Mucosa of rectum (tissue), 2 donors: ENCODE results near the gene URAD.

ENCODE experiments used
- H3K27ac ChIP-seq, 2 donors: one replicate each; pipeline ENCODE4 v1.7.0; 2013; ENCODE audit warnings: inconsistent platforms in 2 of 2, low read depth in 2 of 2, low read length in 2 of 2
- H3K27me3 ChIP-seq, 2 donors: one replicate each; pipeline ENCODE4 v1.7.0; 2013; ENCODE audit warnings: low read length in 2 of 2; ENCODE audit not compliant: control insufficient read depth in 2 of 2, insufficient read depth in 2 of 2
- H3K36me3 ChIP-seq, 2 donors: one replicate each; pipeline ENCODE4 v1.7.0; 2013; ENCODE audit warnings: low read length in 2 of 2; ENCODE audit not compliant: control insufficient read depth in 2 of 2, insufficient read depth in 2 of 2
- H3K4me1 ChIP-seq, 2 donors: one replicate each; pipeline ENCODE4 v1.7.0; 2013; ENCODE audit warnings: low read length in 2 of 2, mild to moderate bottlenecking in 1 of 2; ENCODE audit not compliant: control insufficient read depth in 2 of 2, insufficient read depth in 2 of 2
- H3K4me3 ChIP-seq, 2 donors: one replicate each; pipeline ENCODE4 v1.7.0; 2013; ENCODE audit warnings: low read length in 2 of 2
- H3K9ac ChIP-seq, 2 donors: one replicate each; pipeline ENCODE4 v1.7.0; 2013; ENCODE audit warnings: low read length in 2 of 2, low read depth in 1 of 2, mild to moderate bottlenecking in 1 of 2
- H3K9me3 ChIP-seq, 2 donors: one replicate each; pipeline ENCODE4 v1.7.0; 2013; ENCODE audit warnings: low read length in 2 of 2; ENCODE audit not compliant: control insufficient read depth in 2 of 2
- donor health status: healthy.
- donor health status: Normal muscosa, but diverticular disease.

Gene URAD

DNA sequence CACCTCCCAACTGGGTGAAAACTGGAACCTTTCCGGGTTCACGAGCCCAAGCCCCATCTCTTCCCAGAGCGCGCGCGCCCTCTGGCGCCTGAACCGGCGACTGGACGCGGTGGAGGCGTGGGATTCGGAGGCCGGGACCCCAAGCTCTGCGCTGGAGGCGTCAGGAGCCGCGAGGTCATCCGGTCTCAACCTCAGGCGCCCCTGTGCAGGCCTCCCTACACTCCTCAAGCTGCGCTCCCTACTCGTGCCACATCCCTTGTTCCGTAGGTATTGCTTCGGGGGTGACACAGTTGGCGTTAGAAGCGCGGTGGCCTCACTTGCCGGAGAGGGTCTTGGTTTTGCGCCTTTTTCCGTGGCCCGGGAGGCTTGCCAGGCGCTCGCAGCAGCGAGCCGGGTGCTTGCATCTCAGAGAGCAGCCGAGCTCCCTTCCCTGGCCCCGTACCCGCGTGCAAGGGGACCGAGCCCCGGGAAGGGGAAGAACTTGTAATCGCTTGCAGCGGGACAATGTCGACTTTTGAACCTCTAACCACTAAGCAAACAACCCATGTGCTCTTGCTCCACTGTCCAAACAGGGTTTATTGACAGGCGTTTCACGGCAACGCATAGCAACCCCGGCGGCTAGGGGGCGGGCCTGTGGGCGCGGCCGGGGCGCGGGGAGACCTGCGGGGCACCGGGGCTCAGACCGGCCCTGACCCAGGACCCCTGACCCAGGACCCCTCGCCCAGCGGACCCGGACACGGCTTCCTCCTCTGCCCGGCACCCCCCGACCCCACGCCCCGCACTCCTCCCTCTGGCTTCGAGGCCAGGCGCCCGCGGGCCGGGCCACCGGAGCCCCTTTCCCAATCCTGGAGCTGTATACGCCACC, 27.9 kb downstream of the URAD start:
- peaks cover 8 to 21% of the 10 kb centered on the region in 2 donors for H3K27me3 ChIP-seq
- H3K9ac ChIP-seq, result peak overlapping the region; percentile 56 to 69
- peaks cover 27 to 63% of the 10 kb centered on the region in 2 donors for H3K4me1 ChIP-seq
- H3K9me3 ChIP-seq, result no peaks in the 10 kb centered on the region
- peak overlapping the region; percentile 85 to 100 for H3K27ac ChIP-seq
- peak overlapping the region; percentile 66 to 70 for H3K4me3 ChIP-seq
- H3K36me3 ChIP-seq, result peaks cover 0 to 10% of the 10 kb centered on the region in 2 donors

DNA sequence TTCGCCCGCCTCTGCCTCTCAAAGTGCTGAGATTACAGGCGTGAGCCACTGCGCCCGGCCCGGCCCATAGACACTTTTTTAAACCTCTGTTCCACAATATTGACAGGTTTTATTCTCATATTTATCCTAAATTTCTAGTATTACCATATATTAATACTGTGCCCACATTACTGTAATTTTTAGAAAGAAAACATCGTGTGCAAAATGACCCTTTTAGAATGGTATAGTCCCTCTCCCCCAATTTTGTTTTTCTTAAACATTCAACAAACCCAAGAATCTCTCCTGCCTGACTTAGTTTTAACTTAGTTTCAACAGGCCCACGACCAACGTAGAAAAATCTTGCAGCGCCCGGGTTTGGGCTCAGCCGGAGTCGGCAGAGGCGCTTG, 28.5 kb downstream of the URAD start:
- H3K9ac ChIP-seq, result peak overlapping the region; percentile 41 to 69
- H3K4me1 ChIP-seq, result peaks cover 27 to 63% of the 10 kb centered on the region in 2 donors

DNA sequence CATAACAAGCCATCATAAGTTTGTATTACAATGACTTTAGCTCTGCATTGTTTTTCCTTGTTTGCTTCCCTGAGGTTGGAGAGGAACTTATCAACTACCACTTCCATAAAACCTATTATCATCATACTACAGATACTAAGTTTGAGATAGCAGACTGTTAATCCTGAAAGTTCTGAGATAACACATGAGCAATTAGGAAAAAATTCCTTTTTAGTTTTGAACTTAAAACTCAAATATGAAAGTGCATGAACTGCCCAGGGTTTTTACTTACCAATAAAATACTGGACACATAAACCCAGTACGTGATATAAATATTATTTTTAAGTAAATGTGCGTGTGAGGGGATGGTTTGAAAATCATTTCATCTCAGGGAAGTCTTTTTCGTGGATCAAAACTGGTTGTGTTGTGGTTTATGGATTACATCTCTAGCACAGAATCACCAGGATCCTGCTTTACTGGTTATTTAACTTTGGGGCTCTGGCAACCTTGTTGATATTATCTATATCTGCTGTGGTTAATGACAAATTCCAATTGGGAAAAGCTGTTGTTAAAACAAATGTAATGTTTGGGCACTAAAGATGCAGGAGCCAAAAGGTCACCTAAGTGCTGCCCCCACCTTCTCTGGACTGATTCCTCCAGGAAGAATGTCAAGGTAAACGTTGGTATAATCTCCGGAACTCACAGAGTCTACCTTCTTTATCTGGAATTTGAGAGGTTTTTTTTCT, 31.8 kb downstream of the URAD start:
- H3K27me3 ChIP-seq, result peaks cover 15 to 27% of the 10 kb centered on the region in 2 donors

More for the DNA sequence above, 28.5 kb downstream of the URAD start:
- Histone ChIP-seq H3K36me3 (peaks cover 0 to 10% of the 10 kb centered on the region in 2 donors), H3K4me3 (peak overlapping the region; percentile 66 to 70), H3K27ac (peak overlapping the region; percentile 85 to 100), H3K27me3 (peaks cover 8 to 22% of the 10 kb centered on the region in 2 donors), H3K9me3 (no peaks in the 10 kb centered on the region)

DNA sequence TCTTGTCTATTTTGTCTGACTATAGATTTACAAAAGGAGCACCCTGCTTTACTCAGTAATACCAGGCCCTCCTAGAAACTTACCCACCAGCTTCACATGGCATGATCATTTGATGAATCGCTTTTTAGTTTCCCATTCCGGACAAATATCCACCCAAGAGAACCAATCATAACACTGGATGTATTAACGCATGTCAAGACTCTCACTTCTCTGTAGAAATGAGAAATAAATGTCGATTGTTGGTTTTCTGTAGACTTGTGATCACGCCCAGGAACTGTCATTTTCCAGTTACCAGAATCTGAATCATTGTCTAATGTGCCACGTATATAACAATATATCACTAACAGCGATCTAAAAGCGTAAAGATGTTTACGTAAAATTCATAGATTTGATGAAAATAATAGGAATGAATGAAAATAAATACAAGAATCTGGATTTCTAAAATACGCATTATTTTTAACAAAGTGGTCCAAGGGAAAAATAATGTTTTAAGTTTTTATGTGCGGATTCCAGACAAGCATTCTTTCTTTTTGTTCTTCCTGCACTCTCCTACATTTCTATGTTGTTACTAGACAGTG, 33.4 kb downstream of the URAD start:
- peak overlapping the region in 1 of 2 donors; percentile 94 for H3K9ac ChIP-seq
- no peaks in the 10 kb centered on the region for H3K9me3 ChIP-seq
- H3K4me3 ChIP-seq, result peak overlapping the region; percentile 68 to 75
- H3K27me3 ChIP-seq, result peaks cover 15 to 22% of the 10 kb centered on the region in 2 donors
- H3K36me3 ChIP-seq, result no peaks in the 10 kb centered on the region
- H3K4me1 ChIP-seq, result peaks cover 10 to 34% of the 10 kb centered on the region in 2 donors
- H3K27ac ChIP-seq, result peak overlapping the region; percentile 95 to 98

More for the DNA sequence above, 31.8 kb downstream of the URAD start:
- Histone ChIP-seq H3K27ac (peak overlapping the region; percentile 16 to 74), H3K36me3 (no peaks in the 10 kb centered on the region), H3K9me3 (no peaks in the 10 kb centered on the region), H3K4me1 (peaks cover 19 to 43% of the 10 kb centered on the region in 2 donors), H3K4me3 (no peak overlapping the region), H3K9ac (peak overlapping the region in 1 of 2 donors; percentile 33)

GRCh38 chr13:27954406-27954851, 34.1 kb downstream of the URAD start:
- Histone ChIP-seq H3K9me3 (no peaks in the 10 kb centered on the region), H3K27ac (peak overlapping the region; percentile 95 to 98), H3K4me1 (peaks cover 7 to 29% of the 10 kb centered on the region in 2 donors), H3K4me3 (peak overlapping the region; percentile 68 to 75), H3K27me3 (peaks cover 15 to 22% of the 10 kb centered on the region in 2 donors), H3K36me3 (no peaks in the 10 kb centered on the region), H3K9ac (peak overlapping the region; percentile 83 to 94)

GRCh38 chr13:27953676-27954405, 34.7 kb downstream of the URAD start:
- peak overlapping the region; percentile 83 to 94 for H3K9ac ChIP-seq
- peaks cover 15 to 20% of the 10 kb centered on the region in 2 donors for H3K27me3 ChIP-seq
- no peaks in the 10 kb centered on the region for H3K9me3 ChIP-seq
- H3K36me3 ChIP-seq, result no peaks in the 10 kb centered on the region
- peak overlapping the region; percentile 68 to 75 for H3K4me3 ChIP-seq
- H3K27ac ChIP-seq, result peak overlapping the region; percentile 95 to 98
- H3K4me1 ChIP-seq, result peaks cover 7 to 23% of the 10 kb centered on the region in 2 donors

DNA sequence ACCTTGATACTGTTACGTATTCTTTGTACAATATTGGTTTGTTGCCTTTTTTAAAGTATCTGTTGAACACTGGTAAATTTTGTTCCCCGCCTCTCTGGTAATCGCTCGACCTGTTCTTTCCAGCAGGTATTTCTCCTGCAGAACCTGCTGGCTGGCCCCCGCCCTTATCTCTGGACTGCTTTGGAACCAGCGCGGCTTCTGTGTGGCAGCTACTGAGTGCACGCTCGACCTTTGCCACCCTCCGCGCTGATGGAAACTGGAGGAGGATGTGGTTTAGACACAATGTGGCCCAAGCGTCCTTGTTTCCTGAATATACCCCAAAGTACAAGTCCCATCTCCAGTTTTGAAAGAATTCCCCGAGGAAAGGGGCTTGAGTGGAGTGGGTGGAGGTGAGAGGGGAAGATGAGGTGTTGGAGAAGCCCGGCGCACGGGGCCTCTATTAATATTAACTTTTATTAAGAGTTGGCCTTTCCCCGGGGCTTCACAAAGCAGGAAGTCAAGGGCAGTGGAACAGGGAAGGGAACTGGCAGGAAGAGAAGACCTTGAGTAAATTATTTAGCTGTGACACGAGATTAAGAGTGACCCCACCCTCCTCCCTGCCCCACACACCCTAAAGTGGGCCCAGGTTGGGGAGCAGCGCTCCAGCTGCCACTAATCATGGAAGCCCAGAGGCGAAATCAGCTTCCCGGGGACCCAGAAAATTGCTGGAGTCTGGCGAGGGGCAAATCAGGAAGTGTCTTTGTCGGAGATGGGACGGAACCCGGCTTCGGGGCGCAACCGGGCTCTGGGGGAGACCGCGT, 35.4 kb downstream of the URAD start:
- Histone ChIP-seq H3K9ac (peak overlapping the region; percentile 65 to 94), H3K9me3 (no peaks in the 10 kb centered on the region), H3K4me1 (peaks cover 7 to 20% of the 10 kb centered on the region in 2 donors), H3K4me3 (peak overlapping the region; percentile 68 to 75), H3K36me3 (no peaks in the 10 kb centered on the region), H3K27ac (peak overlapping the region; percentile 95 to 98), H3K27me3 (peaks cover 15 to 16% of the 10 kb centered on the region in 2 donors)

DNA sequence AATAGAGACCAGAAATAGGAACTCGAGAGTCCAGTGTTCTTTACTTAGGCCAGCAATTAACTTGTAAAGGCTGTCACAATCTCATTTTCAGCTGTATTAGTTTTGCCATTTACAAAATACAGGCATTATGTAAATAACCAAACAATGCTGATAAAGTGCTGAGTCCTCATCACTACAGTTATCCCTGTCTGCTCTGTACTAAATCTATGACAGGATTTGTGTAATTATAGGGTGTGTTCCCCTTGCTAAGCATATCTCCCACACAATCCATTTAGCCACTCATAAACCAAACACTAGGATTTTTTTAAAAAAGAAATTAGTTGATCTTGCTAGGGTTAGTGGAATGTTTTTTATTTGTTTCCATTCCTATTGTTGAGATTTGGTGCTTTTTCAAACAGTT, 45.5 kb downstream of the URAD start:
- H3K4me3 ChIP-seq, result no peak overlapping the region
- no peaks in the 10 kb centered on the region for H3K27me3 ChIP-seq
- no peak overlapping the region for H3K9ac ChIP-seq
- peaks cover 0 to 4% of the 10 kb centered on the region in 2 donors for H3K9me3 ChIP-seq
- H3K27ac ChIP-seq, result no peak overlapping the region
- H3K4me1 ChIP-seq, result peaks cover 0 to 7% of the 10 kb centered on the region in 2 donors
- H3K36me3 ChIP-seq, result no peaks in the 10 kb centered on the region
